HL-60 (cell line): ENCODE results near the gene LIG1.

Experiments used
- GABPA ChIP-seq: IDR thresholded peaks from 2 replicates; pipeline ENCODE4 v1.6.1; 2012; ENCODE audit warnings: low read depth
- POLR2AphosphoS5 ChIP-seq: IDR thresholded peaks from 2 replicates; pipeline ENCODE4 v1.6.1; 2012; ENCODE audit warnings: low read depth
- SPI1 ChIP-seq: IDR thresholded peaks from 2 replicates; pipeline ENCODE4 v1.6.1; 2012; ENCODE audit warnings: low read depth, mild to moderate bottlenecking, borderline replicate concordance
- TF ChIP-seq, protein P1 (sequence below): IDR thresholded peaks from one replicate; pipeline ENCODE4 v1.5.1; 2011; ENCODE audit warnings: low read length, control low read depth, inconsistent platforms; ENCODE audit not compliant: insufficient read depth
- TF ChIP-seq, protein P2 (sequence below): IDR thresholded peaks from 2 replicates; pipeline ENCODE4 v1.6.1; 2012; ENCODE audit warnings: low read depth; ENCODE audit not compliant: insufficient replicate concordance

DNA sequence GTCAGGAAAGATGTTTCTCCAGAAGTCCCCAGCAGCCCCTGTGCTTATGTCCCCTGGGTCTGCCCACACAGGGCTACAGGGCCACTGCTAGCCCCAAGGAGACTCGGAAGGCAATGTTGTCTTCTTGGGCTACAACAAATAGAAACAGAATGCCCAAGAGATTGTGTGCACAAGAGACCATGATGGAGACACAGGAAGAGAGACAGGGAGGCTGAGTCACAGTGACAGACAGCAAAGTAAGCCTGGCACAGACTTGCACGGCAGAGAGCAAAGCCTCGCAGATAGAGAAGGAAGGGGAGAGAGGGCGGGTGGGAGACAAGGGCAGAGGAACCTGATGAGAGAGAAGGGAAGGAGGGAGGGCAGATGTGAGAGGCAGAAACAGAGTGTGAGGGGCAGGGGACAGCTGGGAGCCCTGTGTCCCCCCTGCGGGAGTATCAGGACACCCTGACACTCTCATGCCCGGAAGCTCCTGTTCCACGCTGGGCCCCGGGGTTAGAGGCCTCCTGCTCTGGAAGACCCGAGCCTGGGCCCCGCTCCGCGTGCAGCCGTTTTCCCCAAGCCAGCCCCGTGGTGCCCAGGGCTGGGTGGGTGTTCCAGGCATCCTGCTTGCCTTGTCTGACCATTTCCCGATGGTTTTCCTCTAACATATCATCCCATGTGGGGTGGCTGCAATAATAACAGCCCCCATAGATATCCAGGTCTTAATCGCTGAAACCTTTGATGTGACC lies 56.8 kb downstream of the LIG1 start:
- TF ChIP-seq, protein P1, sequence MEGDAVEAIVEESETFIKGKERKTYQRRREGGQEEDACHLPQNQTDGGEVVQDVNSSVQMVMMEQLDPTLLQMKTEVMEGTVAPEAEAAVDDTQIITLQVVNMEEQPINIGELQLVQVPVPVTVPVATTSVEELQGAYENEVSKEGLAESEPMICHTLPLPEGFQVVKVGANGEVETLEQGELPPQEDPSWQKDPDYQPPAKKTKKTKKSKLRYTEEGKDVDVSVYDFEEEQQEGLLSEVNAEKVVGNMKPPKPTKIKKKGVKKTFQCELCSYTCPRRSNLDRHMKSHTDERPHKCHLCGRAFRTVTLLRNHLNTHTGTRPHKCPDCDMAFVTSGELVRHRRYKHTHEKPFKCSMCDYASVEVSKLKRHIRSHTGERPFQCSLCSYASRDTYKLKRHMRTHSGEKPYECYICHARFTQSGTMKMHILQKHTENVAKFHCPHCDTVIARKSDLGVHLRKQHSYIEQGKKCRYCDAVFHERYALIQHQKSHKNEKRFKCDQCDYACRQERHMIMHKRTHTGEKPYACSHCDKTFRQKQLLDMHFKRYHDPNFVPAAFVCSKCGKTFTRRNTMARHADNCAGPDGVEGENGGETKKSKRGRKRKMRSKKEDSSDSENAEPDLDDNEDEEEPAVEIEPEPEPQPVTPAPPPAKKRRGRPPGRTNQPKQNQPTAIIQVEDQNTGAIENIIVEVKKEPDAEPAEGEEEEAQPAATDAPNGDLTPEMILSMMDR, result no peak
- TF ChIP-seq, protein P2, sequence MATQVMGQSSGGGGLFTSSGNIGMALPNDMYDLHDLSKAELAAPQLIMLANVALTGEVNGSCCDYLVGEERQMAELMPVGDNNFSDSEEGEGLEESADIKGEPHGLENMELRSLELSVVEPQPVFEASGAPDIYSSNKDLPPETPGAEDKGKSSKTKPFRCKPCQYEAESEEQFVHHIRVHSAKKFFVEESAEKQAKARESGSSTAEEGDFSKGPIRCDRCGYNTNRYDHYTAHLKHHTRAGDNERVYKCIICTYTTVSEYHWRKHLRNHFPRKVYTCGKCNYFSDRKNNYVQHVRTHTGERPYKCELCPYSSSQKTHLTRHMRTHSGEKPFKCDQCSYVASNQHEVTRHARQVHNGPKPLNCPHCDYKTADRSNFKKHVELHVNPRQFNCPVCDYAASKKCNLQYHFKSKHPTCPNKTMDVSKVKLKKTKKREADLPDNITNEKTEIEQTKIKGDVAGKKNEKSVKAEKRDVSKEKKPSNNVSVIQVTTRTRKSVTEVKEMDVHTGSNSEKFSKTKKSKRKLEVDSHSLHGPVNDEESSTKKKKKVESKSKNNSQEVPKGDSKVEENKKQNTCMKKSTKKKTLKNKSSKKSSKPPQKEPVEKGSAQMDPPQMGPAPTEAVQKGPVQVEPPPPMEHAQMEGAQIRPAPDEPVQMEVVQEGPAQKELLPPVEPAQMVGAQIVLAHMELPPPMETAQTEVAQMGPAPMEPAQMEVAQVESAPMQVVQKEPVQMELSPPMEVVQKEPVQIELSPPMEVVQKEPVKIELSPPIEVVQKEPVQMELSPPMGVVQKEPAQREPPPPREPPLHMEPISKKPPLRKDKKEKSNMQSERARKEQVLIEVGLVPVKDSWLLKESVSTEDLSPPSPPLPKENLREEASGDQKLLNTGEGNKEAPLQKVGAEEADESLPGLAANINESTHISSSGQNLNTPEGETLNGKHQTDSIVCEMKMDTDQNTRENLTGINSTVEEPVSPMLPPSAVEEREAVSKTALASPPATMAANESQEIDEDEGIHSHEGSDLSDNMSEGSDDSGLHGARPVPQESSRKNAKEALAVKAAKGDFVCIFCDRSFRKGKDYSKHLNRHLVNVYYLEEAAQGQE, result no peak
- TF ChIP-seq POLR2AphosphoS5, result no peak
- TF ChIP-seq GABPA, result no peak
- no peak for TF ChIP-seq SPI1
